Osteocyte (in vitro differentiated cells): ENCODE measurements around the gene FYB1. TPM values are rescaled to one million over a fixed set of nuclear protein-coding genes. Genes with fewer than 3 reads are reported as not detected.
A peak's percentile ranks its signal among the peaks of the same experiment; 100 is the strongest.

Source experiments
- DNase-seq: peaks from one replicate; pipeline ENCODE4 v3.0.0; 2021; ENCODE audit warnings: mixed read lengths; ENCODE audit not compliant: unreplicated experiment; ENCODE audit errors: extremely low spot score
- H3K27ac Mint-ChIP-seq: one replicate; pipeline ENCODE4 v1.8.0; 2021; ENCODE audit warnings: mild to moderate bottlenecking, mixed read lengths; ENCODE audit not compliant: unreplicated experiment
- H3K27me3 Mint-ChIP-seq: one replicate; pipeline ENCODE4 v1.8.0; 2021; ENCODE audit warnings: mixed read lengths; ENCODE audit not compliant: unreplicated experiment
- H3K36me3 Mint-ChIP-seq: one replicate; pipeline ENCODE4 v1.8.0; 2021; ENCODE audit warnings: mixed read lengths; ENCODE audit not compliant: unreplicated experiment
- H3K4me1 Mint-ChIP-seq: one replicate; pipeline ENCODE4 v1.8.0; 2021; ENCODE audit warnings: mixed read lengths; ENCODE audit not compliant: unreplicated experiment
- H3K4me3 Mint-ChIP-seq: one replicate; pipeline ENCODE4 v1.8.0; 2021; ENCODE audit warnings: mild to moderate bottlenecking, moderate library complexity, mixed read lengths; ENCODE audit not compliant: unreplicated experiment
- H3K9me3 Mint-ChIP-seq: one replicate; pipeline ENCODE4 v1.8.0; 2021; ENCODE audit warnings: mixed read lengths; ENCODE audit not compliant: unreplicated experiment
- CTCF ChIP-seq: fragments of 200-600 bp; sonication (generic); IDR thresholded peaks from 2 replicates; pipeline ENCODE4 v1.5.0; 2021; ENCODE audit warnings: antibody characterized with exemption, mild to moderate bottlenecking, moderate library complexity
- total RNA-seq: library from RNA; stranded (reverse); gene quantifications from 2 replicates; pipeline ENCODE4 v1.2.1, GENCODE V29; 2021

FYB1 gene
- total RNA-seq, 1 donor from 2014 or later: not detected

GRCh38 chr5:39080168-39080567 lies 139.2 kb downstream of the FYB1 start:
- no peak for TF ChIP-seq CTCF
- no peaks in the 10 kb centered on the region for H3K9me3 Mint-ChIP-seq

DNA sequence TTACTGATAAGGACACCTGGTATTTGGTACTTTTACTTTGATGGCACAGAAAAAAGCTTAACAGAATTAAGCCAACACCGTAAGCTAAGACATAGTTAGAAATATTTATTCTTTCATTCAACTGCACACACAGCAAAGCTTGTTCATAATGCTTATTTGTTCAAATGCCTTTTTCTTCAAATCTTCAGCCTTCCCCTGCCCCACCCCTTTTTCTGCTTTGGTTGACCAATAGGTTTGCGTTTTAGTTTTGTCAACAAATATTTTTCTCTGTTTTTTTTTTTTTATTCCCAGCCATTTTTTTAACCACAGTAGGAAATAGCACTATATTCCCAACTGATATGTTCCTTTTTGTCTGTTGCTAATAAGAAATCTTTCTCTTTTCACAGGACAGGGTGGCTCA lies 140.2 kb downstream of the FYB1 start:
- H3K36me3 Mint-ChIP-seq: no peaks in the 10 kb centered on the region
- peaks cover 23% of the 10 kb centered on the region for H3K4me1 Mint-ChIP-seq
- H3K27ac Mint-ChIP-seq: no peak overlapping the region
- TF ChIP-seq CTCF: no peak
- DNase-seq: no peak
- no peaks in the 10 kb centered on the region for H3K27me3 Mint-ChIP-seq
- no peak overlapping the region for H3K4me3 Mint-ChIP-seq
- no peaks in the 10 kb centered on the region for H3K9me3 Mint-ChIP-seq

More at GRCh38 chr5:39080168-39080567, 139.2 kb downstream of the FYB1 start:
- DNase-seq: no peak
- peaks cover 23% of the 10 kb centered on the region for H3K4me1 Mint-ChIP-seq
- no peak overlapping the region for H3K4me3 Mint-ChIP-seq
- no peak overlapping the region for H3K27ac Mint-ChIP-seq
- no peaks in the 10 kb centered on the region for H3K27me3 Mint-ChIP-seq
- no peaks in the 10 kb centered on the region for H3K36me3 Mint-ChIP-seq

DNA sequence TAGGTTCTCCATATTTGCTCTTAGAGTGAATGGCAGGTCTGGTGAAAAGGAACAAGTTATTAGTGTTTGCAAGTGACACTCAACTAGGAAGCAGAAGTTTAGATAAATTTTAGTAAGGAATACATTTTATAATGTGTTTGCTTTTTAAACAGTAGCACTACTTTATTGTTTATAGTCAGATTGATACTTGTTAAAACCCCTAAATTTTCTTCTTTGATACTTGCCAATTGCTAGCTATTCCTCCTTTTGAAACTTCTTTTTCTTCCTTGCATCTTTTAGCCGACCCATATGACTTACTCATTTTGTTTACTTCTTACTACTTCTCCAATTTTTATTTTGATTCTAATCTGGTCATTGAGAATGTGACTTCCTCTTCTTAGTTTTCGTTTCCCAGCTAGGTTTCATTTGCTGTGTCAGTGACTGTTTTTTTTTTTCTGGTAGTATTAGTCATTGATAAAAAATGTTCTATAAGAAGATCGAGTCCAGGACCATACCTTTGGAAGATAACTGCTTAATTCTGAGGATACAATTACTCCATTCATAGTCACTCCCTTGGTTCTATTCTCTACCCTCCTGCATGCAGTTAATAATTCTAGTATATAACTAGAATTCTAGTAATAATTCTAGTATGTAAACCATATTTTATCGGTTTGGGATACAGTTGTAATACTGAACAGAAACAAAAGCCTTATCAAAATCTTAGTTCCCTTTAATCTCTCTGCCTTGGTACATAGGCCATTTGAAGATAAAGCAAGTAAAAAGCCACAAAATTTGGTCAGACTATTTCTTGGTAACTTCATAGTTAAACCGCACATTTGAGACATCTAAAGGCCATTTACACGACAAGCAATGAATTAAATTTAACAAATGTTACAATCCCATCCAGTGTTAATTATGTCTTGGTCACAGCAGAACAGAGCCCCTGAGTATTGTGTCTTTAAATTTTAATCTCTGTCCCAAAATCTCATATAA lies 142.3 kb downstream of the FYB1 start:
- H3K4me3 Mint-ChIP-seq: peak overlapping the region; percentile 10
- no peaks in the 10 kb centered on the region for H3K9me3 Mint-ChIP-seq
- TF ChIP-seq CTCF: no peak
- no peak for DNase-seq
- no peaks in the 10 kb centered on the region for H3K27me3 Mint-ChIP-seq
- H3K27ac Mint-ChIP-seq: peak overlapping the region; percentile 15
- H3K36me3 Mint-ChIP-seq: no peaks in the 10 kb centered on the region
- H3K4me1 Mint-ChIP-seq: peaks cover 32% of the 10 kb centered on the region

GRCh38 chr5:39076101-39076756 lies 143.1 kb downstream of the FYB1 start:
- Mint-ChIP-seq H3K36me3 (no peaks in the 10 kb centered on the region), H3K9me3 (no peaks in the 10 kb centered on the region), H3K27ac (peak overlapping the region; percentile 31), H3K27me3 (no peaks in the 10 kb centered on the region), H3K4me3 (peak overlapping the region; percentile 29), H3K4me1 (peaks cover 41% of the 10 kb centered on the region)
- DNase-seq: no peak
- TF ChIP-seq CTCF: no peak
